ENCODE measurements around the gene NAPG. TPM values are rescaled to one million over a fixed set of nuclear protein-coding genes. Genes with fewer than 3 reads are reported as not detected.
"Not testable (repeated sequence)": the region's sequence is repeated elsewhere in the genome, so short reads cannot be mapped to it uniquely, and the experiment has no call there.

Gene NAPG
- total RNA-seq, 1 experiment from 2014 or later = 50.4 TPM

DNA sequence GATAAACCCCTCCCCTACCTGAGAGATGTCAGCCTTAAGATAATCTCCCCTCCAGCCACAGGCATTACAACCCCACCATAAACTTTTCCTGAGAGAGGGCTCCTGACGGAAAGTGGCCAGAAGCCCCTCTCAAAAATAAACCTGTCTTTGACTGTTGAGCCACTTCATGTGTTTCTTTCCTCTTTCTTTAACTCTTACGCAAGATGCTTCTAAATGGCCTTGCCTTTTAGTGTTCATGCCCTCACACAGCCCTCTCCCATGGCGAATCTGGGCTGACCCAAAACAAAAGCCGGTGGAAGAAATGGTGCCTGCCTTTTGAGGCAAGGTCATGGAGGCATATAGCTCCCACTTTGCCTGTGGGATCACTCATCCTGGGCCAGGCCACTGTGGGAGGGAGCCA, 54.4 kb downstream of the NAPG start:
- Histone ChIP-seq H3K27me3 (ENCODE audit: low read length) (no peaks in the 10 kb centered on the region), H3K4me2 (ENCODE audit: low read depth, low read length, poor library complexity, severe bottlenecking) (no peak overlapping the region), H3K27ac (ENCODE audit: low read length) (no peak overlapping the region), H3K36me3 (ENCODE audit: insufficient read depth, low read length) (no peaks in the 10 kb centered on the region), H3K4me1 (ENCODE audit: low read length) (no peaks in the 10 kb centered on the region), H3K9me3 (ENCODE audit: low read length) (no peaks in the 10 kb centered on the region), H3K4me3 (ENCODE audit: low read length) (no peak overlapping the region), H4K20me1 (ENCODE audit: insufficient read depth, low read depth, low read length) (no peaks in the 10 kb centered on the region), H3K79me2 (ENCODE audit: low read length) (no peaks in the 10 kb centered on the region), H2AFZ (ENCODE audit: low read length) (no peak overlapping the region), H3K9ac (ENCODE audit: low read length) (no peak overlapping the region), H3K9me2 (replicated peaks; ENCODE audit: insufficient read depth, low read length) (no peaks in the 10 kb centered on the region)
- no peak for DNase-seq

DNA sequence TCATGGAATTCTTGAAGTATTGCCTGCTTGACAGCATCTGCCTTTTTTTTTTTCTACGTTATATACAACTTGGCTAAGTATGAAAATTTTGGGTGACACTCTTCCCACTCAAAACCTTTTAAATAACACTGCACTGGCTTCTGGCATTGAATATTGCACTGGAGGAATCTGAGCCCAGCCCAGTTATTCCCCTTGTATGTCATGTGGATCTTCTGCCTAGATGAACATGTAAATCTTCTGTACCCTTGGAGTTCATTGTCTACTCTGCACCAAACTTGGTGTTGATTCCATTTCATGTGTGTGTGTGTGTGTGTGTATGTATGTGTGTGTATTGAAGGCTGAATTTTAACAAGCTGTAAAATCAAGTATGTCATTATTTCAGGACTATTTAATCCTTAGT, 59.4 kb downstream of the NAPG start:
- no peaks in the 10 kb centered on the region for H3K36me3 ChIP-seq (ENCODE audit: insufficient read depth, low read length)

DNA sequence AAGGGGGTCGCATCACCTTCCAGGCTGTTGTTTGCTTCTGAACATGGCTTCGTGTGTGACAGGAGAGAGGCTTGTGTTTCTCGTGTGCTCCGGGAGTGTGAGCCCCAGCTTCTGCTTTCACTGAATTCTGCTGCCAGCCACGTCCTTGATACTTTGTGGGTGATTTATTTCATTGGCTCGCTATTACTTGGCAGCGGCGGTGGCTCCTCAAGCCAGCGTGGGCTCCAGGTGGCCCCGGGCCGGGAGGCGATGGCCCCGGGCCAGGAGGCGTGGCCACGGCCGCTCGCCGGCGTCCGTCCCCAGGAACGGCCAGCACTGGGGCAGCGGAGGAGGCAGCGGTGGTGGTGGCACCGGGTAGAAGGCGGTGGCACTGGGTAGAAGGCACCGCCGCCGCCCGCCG, 63.1 kb downstream of the NAPG start:
- no peak overlapping the region for H2AFZ ChIP-seq (ENCODE audit: low read length)

More for the DNA sequence above, 59.4 kb downstream of the NAPG start:
- Histone ChIP-seq H3K9me3 (ENCODE audit: low read length) (no peaks in the 10 kb centered on the region), H3K9ac (ENCODE audit: low read length) (no peak overlapping the region), H3K4me2 (ENCODE audit: low read depth, low read length, poor library complexity, severe bottlenecking) (no peak overlapping the region), H3K27ac (ENCODE audit: low read length) (no peak overlapping the region), H3K27me3 (ENCODE audit: low read length) (no peaks in the 10 kb centered on the region), H3K4me3 (ENCODE audit: low read length) (no peak overlapping the region), H3K4me1 (ENCODE audit: low read length) (no peaks in the 10 kb centered on the region), H3K79me2 (ENCODE audit: low read length) (no peaks in the 10 kb centered on the region), H3K9me2 (replicated peaks; ENCODE audit: insufficient read depth, low read length) (no peaks in the 10 kb centered on the region), H4K20me1 (ENCODE audit: insufficient read depth, low read depth, low read length) (no peaks in the 10 kb centered on the region), H2AFZ (ENCODE audit: low read length) (no peak overlapping the region)
- DNase-seq = no peak

DNA sequence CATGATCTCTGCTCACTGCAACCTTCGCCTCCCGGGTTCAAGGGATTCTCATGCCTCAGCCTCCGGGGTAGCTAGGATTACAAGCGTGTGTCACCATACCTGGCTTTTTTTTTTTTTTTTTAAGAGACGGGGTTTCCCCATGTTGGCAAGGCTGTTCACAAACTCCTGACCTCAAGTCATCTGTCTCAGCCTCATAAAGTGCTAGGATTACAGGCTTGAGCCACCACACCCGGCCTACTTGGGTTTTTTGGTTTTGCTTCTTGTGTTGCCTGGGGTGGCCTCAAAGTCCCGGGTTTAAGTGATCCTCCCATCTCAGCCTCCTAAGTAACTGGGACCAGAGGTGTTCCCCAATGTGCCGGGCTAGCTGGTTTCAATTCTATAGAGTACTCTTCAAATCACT, 64.6 kb downstream of the NAPG start:
- H2AFZ ChIP-seq (ENCODE audit: low read length) = no peak overlapping the region
- no peaks in the 10 kb centered on the region for H3K27me3 ChIP-seq (ENCODE audit: low read length)
- peaks cover 7% of the 10 kb centered on the region; the same call in 1 of the 2 replicates for H3K4me1 ChIP-seq (ENCODE audit: low read length)
- no peaks in the 10 kb centered on the region for H4K20me1 ChIP-seq (ENCODE audit: insufficient read depth, low read depth, low read length)
- H3K4me3 ChIP-seq (ENCODE audit: low read length) = no peak overlapping the region
- no peaks in the 10 kb centered on the region for H3K9me3 ChIP-seq (ENCODE audit: low read length)
- no peak overlapping the region for H3K9ac ChIP-seq (ENCODE audit: low read length)
- no peak overlapping the region for H3K27ac ChIP-seq (ENCODE audit: low read length)
- H3K4me2 ChIP-seq (ENCODE audit: low read depth, low read length, poor library complexity, severe bottlenecking) = no peak overlapping the region
- no peak for DNase-seq
- no peaks in the 10 kb centered on the region for H3K79me2 ChIP-seq (ENCODE audit: low read length)
- H3K9me2 ChIP-seq (replicated peaks; ENCODE audit: insufficient read depth, low read length) = no peaks in the 10 kb centered on the region
- no peaks in the 10 kb centered on the region for H3K36me3 ChIP-seq (ENCODE audit: insufficient read depth, low read length)

More for the DNA sequence above, 63.1 kb downstream of the NAPG start:
- Histone ChIP-seq H3K79me2 (ENCODE audit: low read length) (no peaks in the 10 kb centered on the region), H3K36me3 (ENCODE audit: insufficient read depth, low read length) (no peaks in the 10 kb centered on the region), H3K27me3 (ENCODE audit: low read length) (no peaks in the 10 kb centered on the region), H3K4me3 (ENCODE audit: low read length) (no peak overlapping the region), H3K9me3 (ENCODE audit: low read length) (no peaks in the 10 kb centered on the region), H3K9me2 (replicated peaks; ENCODE audit: insufficient read depth, low read length) (no peaks in the 10 kb centered on the region), H3K4me1 (ENCODE audit: low read length) (peaks cover 7% of the 10 kb centered on the region; the same call in 1 of the 2 replicates), H4K20me1 (ENCODE audit: insufficient read depth, low read depth, low read length) (no peaks in the 10 kb centered on the region), H3K4me2 (ENCODE audit: low read depth, low read length, poor library complexity, severe bottlenecking) (no peak overlapping the region), H3K27ac (ENCODE audit: low read length) (no peak overlapping the region), H3K9ac (ENCODE audit: low read length) (no peak overlapping the region)
- DNase-seq = no peak

DNA sequence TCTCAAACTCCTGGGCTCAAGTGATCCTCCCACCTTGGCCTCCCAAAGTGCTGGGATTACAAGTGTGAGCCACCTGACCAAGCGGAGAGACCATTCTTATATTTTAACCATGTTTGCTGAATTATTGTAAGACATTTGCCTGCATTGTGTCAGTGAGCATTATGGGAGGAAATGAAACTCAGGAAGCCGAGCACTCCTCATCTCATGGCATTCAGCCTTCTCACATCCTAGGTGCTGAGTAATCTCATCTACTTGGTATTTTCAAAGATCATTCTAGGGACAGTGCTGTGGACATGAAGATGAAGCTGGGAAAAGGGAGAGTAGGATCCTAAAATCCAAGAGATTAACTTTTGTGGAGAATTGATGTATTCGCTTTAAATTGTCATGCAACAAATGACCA, 66.1 kb downstream of the NAPG start:
- Histone ChIP-seq H3K4me2 (ENCODE audit: low read depth, low read length, poor library complexity, severe bottlenecking) (no peak overlapping the region), H4K20me1 (ENCODE audit: insufficient read depth, low read depth, low read length) (no peaks in the 10 kb centered on the region), H2AFZ (ENCODE audit: low read length) (no peak overlapping the region; the same call in 1 of the 2 replicates), H3K4me3 (ENCODE audit: low read length) (no peak overlapping the region), H3K27ac (ENCODE audit: low read length) (no peak overlapping the region), H3K9me2 (replicated peaks; ENCODE audit: insufficient read depth, low read length) (no peaks in the 10 kb centered on the region), H3K27me3 (ENCODE audit: low read length) (no peaks in the 10 kb centered on the region), H3K9ac (ENCODE audit: low read length) (no peak overlapping the region), H3K9me3 (ENCODE audit: low read length) (no peaks in the 10 kb centered on the region), H3K4me1 (ENCODE audit: low read length) (peaks cover 7% of the 10 kb centered on the region; the same call in 1 of the 2 replicates), H3K36me3 (ENCODE audit: insufficient read depth, low read length) (no peaks in the 10 kb centered on the region), H3K79me2 (ENCODE audit: low read length) (no peaks in the 10 kb centered on the region)
- DNase-seq = no peak

DNA sequence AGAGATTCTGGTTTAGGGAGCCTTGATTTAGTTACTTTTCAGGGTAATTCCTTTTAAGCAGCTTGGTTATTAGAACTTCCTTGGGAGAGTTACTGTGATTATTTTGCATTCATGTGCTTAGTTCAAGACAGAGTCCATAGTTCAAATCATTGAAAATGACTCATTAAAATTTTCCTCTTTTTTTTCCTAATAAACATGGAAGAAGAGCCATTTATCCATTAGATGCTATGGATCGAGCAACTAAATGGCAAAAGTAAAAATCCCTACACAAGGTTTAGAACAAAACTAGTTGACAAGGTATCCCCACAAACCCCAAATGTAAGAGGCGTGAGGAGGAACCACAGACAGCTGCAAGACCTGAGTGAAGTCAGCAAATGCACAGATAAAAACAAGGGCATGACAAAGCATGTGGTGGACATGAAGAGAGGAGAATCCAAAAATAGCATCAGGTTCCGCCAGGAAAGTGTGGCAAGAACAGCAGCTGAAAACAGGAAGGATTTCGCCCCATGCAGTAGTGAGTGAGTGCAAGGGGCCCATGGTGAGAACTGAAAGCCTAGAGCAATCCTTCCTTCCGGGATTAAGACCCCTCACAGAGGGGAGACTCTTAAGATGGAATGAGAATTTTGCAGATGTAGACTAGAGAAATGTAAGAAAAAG, 67.7 kb downstream of the NAPG start:
- H3K36me3 ChIP-seq (ENCODE audit: insufficient read depth, low read length); H3K79me2 ChIP-seq (ENCODE audit: low read length); H3K4me3 ChIP-seq (ENCODE audit: low read length); H3K27ac ChIP-seq (ENCODE audit: low read length); H3K9me3 ChIP-seq (ENCODE audit: low read length); H3K9ac ChIP-seq (ENCODE audit: low read length); H4K20me1 ChIP-seq (ENCODE audit: insufficient read depth, low read depth, low read length); H3K9me2 ChIP-seq (replicated peaks; ENCODE audit: insufficient read depth, low read length); DNase-seq; H2AFZ ChIP-seq (ENCODE audit: low read length); H3K4me1 ChIP-seq (ENCODE audit: low read length); H3K4me2 ChIP-seq (ENCODE audit: low read depth, low read length, poor library complexity, severe bottlenecking); H3K27me3 ChIP-seq (ENCODE audit: low read length): not testable (repeated sequence)

DNA sequence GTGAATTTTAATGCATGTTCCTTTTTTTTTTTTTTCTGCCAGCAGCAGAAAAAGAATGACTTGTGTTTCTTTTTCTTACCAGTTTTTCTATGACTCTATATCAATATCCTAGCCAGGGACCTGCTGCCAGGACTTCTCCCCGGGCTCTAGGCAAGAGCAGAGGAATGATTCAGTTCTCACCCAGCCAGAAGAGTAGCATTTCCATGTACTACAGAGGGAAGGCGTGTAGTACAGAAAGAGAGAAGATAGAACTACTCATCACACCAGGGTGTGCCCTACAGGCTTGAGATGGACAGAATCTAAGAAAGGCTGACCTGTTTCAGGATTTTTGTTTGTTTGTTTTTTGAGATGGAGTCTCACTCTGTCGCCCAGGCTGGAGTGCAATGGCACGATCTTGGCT, 70.1 kb downstream of the NAPG start:
- H3K4me2 ChIP-seq (ENCODE audit: low read depth, low read length, poor library complexity, severe bottlenecking); H3K9me2 ChIP-seq (replicated peaks; ENCODE audit: insufficient read depth, low read length); H3K27me3 ChIP-seq (ENCODE audit: low read length); H3K27ac ChIP-seq (ENCODE audit: low read length); H3K4me1 ChIP-seq (ENCODE audit: low read length); H3K4me3 ChIP-seq (ENCODE audit: low read length); H3K9me3 ChIP-seq (ENCODE audit: low read length); H2AFZ ChIP-seq (ENCODE audit: low read length); H3K36me3 ChIP-seq (ENCODE audit: insufficient read depth, low read length); H4K20me1 ChIP-seq (ENCODE audit: insufficient read depth, low read depth, low read length); H3K9ac ChIP-seq (ENCODE audit: low read length); DNase-seq; H3K79me2 ChIP-seq (ENCODE audit: low read length): not testable (repeated sequence)

DNA sequence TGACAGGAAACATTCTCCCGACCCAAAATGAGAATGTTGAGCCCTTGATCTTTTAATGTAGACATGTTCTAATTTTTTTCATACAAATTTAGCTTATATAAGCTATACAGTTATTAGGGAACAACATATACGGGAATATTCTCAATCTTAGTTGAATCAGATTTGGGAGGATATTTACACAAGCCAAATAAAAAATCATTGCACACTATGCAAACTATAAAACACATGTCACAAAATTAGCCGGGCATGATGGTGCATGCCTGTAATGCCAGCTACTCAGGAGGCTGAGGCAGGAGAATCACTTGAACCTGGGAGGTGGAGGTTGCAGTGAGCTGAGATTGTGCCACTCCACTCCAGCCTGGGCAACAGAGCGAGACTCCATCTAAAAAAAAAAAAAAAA, 71.9 kb downstream of the NAPG start:
- not testable (repeated sequence) for H3K9me2 ChIP-seq (replicated peaks; ENCODE audit: insufficient read depth, low read length); H3K9ac ChIP-seq (ENCODE audit: low read length); H3K4me2 ChIP-seq (ENCODE audit: low read depth, low read length, poor library complexity, severe bottlenecking); H3K79me2 ChIP-seq (ENCODE audit: low read length); H2AFZ ChIP-seq (ENCODE audit: low read length); H3K27ac ChIP-seq (ENCODE audit: low read length); H3K4me1 ChIP-seq (ENCODE audit: low read length); H3K27me3 ChIP-seq (ENCODE audit: low read length); DNase-seq; H3K36me3 ChIP-seq (ENCODE audit: insufficient read depth, low read length); H3K4me3 ChIP-seq (ENCODE audit: low read length); H3K9me3 ChIP-seq (ENCODE audit: low read length); H4K20me1 ChIP-seq (ENCODE audit: insufficient read depth, low read depth, low read length)

DNA sequence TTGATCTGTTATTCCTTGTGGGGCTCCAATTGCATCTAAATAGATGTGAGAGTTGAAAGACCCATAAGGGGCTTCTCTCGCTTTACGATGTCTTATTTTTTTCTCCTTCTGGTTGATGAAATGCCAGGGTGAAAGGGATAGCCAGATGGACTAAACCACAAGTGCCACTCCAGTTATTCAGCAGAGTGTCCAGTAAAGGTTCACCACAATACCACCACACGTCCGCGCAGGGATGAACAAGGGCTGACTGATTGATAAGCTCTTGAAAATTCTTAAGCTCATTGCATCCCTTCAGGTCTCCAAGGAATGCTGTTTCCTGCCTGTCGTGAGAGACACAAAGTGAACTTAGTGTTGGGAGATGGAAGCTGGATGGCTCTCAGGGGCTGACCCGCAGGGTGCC, 74.9 kb downstream of the NAPG start:
- H2AFZ ChIP-seq (ENCODE audit: low read length); DNase-seq; H3K9ac ChIP-seq (ENCODE audit: low read length); H3K27me3 ChIP-seq (ENCODE audit: low read length); H3K9me2 ChIP-seq (replicated peaks; ENCODE audit: insufficient read depth, low read length); H3K36me3 ChIP-seq (ENCODE audit: insufficient read depth, low read length); H3K79me2 ChIP-seq (ENCODE audit: low read length); H3K27ac ChIP-seq (ENCODE audit: low read length); H3K4me3 ChIP-seq (ENCODE audit: low read length); H3K9me3 ChIP-seq (ENCODE audit: low read length); H3K4me2 ChIP-seq (ENCODE audit: low read depth, low read length, poor library complexity, severe bottlenecking); H4K20me1 ChIP-seq (ENCODE audit: insufficient read depth, low read depth, low read length): not testable (repeated sequence)
- H3K4me1 ChIP-seq (ENCODE audit: low read length) = peaks cover 12% of the 10 kb centered on the region

Data from Karpas-422 (cell line).